Measurements from ENCODE around the gene LYRM2. TPM values are rescaled to one million over a fixed set of nuclear protein-coding genes. Genes with fewer than 3 reads are reported as not detected.
"Not testable (repeated sequence)": the region's sequence is repeated elsewhere in the genome, so short reads cannot be mapped to it uniquely, and the experiment has no call there.

LYRM2 gene
- total RNA-seq, 1 donor from 2014 or later, result 30.2 TPM

DNA sequence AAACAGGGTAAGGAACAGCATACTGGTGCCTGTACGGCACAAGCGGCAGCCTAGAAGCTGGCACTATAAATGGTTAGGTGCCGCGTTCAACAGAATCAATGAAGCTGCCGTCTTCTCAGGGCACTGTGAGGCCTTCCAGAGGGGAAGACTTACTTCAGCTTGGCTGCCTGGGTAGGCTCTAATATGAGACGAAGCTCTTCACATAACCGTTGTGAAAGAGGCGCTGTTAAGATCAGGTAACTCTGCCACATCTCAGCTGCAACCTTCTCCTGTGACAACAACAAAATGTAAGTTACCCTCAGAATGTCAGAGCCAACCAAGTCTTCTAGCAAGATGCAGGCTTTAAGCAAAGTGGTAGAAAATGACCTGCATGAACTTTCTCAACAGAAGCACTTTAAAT is 12.0 kb upstream of the LYRM2 start:
- DNase-seq, result no peak
- Mint-ChIP-seq H3K27me3 (ENCODE audit: unreplicated experiment) (no peaks in the 10 kb centered on the region), H3K9me3 (ENCODE audit: unreplicated experiment) (no peaks in the 10 kb centered on the region), H3K4me3 (ENCODE audit: unreplicated experiment) (no peak overlapping the region), H3K27ac (ENCODE audit: unreplicated experiment) (no peak overlapping the region), H3K36me3 (ENCODE audit: unreplicated experiment) (no peaks in the 10 kb centered on the region), H3K4me1 (ENCODE audit: low read depth, unreplicated experiment) (no peaks in the 10 kb centered on the region)
- TF ChIP-seq, protein P1, sequence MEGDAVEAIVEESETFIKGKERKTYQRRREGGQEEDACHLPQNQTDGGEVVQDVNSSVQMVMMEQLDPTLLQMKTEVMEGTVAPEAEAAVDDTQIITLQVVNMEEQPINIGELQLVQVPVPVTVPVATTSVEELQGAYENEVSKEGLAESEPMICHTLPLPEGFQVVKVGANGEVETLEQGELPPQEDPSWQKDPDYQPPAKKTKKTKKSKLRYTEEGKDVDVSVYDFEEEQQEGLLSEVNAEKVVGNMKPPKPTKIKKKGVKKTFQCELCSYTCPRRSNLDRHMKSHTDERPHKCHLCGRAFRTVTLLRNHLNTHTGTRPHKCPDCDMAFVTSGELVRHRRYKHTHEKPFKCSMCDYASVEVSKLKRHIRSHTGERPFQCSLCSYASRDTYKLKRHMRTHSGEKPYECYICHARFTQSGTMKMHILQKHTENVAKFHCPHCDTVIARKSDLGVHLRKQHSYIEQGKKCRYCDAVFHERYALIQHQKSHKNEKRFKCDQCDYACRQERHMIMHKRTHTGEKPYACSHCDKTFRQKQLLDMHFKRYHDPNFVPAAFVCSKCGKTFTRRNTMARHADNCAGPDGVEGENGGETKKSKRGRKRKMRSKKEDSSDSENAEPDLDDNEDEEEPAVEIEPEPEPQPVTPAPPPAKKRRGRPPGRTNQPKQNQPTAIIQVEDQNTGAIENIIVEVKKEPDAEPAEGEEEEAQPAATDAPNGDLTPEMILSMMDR (IDR thresholded peaks at IDR 0.05; ENCODE audit: partially characterized antibody, unreplicated experiment), result no peak

DNA sequence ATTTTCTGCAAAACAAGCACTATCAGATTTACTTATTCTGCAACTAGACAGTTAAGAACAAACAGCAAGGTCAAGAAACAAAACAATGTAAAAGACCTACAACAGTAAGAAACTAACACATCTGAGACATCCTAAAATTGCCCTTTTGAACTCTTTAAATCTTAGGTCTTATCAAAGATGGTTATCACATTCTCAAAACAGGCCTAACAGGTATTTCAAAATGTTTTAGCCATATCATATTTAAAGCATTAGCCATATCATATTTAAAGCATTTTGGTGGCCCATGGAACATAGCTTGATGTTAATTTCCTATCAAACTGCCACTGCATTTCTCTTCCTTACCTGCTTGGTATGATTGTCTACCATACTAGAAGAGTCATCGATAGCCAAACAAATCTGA is 11.1 kb upstream of the LYRM2 start:
- H3K4me3 Mint-ChIP-seq (ENCODE audit: unreplicated experiment), result no peak overlapping the region
- no peak overlapping the region for H3K27ac Mint-ChIP-seq (ENCODE audit: unreplicated experiment)
- H3K36me3 Mint-ChIP-seq (ENCODE audit: unreplicated experiment), result no peaks in the 10 kb centered on the region

DNA sequence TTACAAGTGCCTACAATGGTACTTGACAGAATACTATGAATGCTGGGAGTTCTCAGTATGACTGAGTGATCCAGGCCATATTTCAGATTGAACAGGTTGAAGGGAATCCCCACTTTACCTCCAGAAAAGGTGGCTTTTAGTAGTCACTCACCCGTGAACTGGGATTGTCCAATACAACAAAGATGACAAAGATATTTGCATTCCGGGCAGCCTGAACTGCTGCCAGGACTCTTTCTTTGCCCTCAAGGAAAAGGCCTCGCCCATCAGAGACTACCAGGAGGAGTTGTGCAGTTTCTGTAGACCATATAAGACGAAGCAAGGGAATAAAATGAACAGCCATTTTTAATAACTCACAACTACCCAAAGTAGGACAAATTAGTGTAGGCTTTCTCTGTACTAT is 6.3 kb upstream of the LYRM2 start:
- no peaks in the 10 kb centered on the region for H3K4me1 Mint-ChIP-seq (ENCODE audit: low read depth, unreplicated experiment)
- no peaks in the 10 kb centered on the region for H3K9me3 Mint-ChIP-seq (ENCODE audit: unreplicated experiment)
- H3K4me3 Mint-ChIP-seq (ENCODE audit: unreplicated experiment), result no peak overlapping the region
- H3K27me3 Mint-ChIP-seq (ENCODE audit: unreplicated experiment), result peaks cover 3% of the 10 kb centered on the region
- DNase-seq, result no peak
- no peaks in the 10 kb centered on the region for H3K36me3 Mint-ChIP-seq (ENCODE audit: unreplicated experiment)
- TF ChIP-seq, protein P1 (IDR thresholded peaks at IDR 0.05; ENCODE audit: partially characterized antibody, unreplicated experiment), result no peak
- H3K27ac Mint-ChIP-seq (ENCODE audit: unreplicated experiment), result no peak overlapping the region

More for the DNA sequence above, 11.1 kb upstream of the LYRM2 start:
- TF ChIP-seq, protein P1 (IDR thresholded peaks at IDR 0.05; ENCODE audit: partially characterized antibody, unreplicated experiment), result no peak
- no peaks in the 10 kb centered on the region for H3K27me3 Mint-ChIP-seq (ENCODE audit: unreplicated experiment)
- DNase-seq, result no peak
- no peaks in the 10 kb centered on the region for H3K9me3 Mint-ChIP-seq (ENCODE audit: unreplicated experiment)
- H3K4me1 Mint-ChIP-seq (ENCODE audit: low read depth, unreplicated experiment), result no peaks in the 10 kb centered on the region

DNA sequence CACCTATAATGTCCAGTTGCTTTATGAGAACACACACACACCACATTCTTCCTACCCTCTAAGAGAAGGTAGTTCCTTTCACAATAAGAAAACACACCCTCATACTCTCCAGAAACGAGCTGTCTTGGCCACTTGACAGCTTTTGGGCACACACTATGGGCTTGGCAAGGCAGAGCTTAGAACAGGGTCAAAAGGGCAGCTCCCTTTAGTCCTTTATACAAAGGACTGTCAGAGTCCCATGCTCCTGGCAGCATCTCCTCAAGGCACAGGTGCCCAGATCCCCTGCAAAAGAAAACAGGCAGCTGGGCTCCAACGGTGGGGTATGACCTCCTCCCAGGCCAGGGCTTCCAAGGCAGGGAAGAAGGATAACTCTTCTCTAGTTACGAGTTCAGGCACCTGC is 4.9 kb upstream of the LYRM2 start:
- H3K4me1 Mint-ChIP-seq (ENCODE audit: low read depth, unreplicated experiment), result peaks cover 5% of the 10 kb centered on the region
- H3K9me3 Mint-ChIP-seq (ENCODE audit: unreplicated experiment), result no peaks in the 10 kb centered on the region
- no peak overlapping the region for H3K27ac Mint-ChIP-seq (ENCODE audit: unreplicated experiment)
- H3K4me3 Mint-ChIP-seq (ENCODE audit: unreplicated experiment), result no peak overlapping the region
- TF ChIP-seq, protein P1 (IDR thresholded peaks at IDR 0.05; ENCODE audit: partially characterized antibody, unreplicated experiment), result no peak
- no peak for DNase-seq
- no peaks in the 10 kb centered on the region for H3K36me3 Mint-ChIP-seq (ENCODE audit: unreplicated experiment)
- peaks cover 3% of the 10 kb centered on the region for H3K27me3 Mint-ChIP-seq (ENCODE audit: unreplicated experiment)

DNA sequence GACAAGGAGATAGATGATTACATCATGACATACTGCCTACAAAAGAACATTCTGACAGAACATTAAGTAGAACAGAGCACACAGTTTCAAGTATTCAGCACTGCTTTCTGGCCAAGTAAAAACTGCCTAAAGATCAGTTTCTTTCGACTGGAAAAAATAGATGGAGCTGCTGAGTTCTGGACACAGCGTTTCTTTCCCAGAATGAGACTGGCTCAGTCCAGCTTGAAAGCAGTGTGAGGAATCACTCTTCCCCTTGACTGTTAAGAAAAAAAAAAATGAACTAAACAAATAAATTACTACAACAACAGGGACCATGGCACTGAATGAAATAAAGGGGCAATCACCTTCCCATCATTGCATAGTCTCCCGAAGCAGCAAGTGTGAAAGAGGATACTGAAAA is 4.4 kb upstream of the LYRM2 start:
- TF ChIP-seq, protein P1 (IDR thresholded peaks at IDR 0.05; ENCODE audit: partially characterized antibody, unreplicated experiment), result no peak
- no peak for DNase-seq
- Mint-ChIP-seq H3K9me3 (ENCODE audit: unreplicated experiment) (no peaks in the 10 kb centered on the region), H3K36me3 (ENCODE audit: unreplicated experiment) (no peaks in the 10 kb centered on the region), H3K4me3 (ENCODE audit: unreplicated experiment) (no peak overlapping the region), H3K27me3 (ENCODE audit: unreplicated experiment) (peaks cover 3% of the 10 kb centered on the region), H3K27ac (ENCODE audit: unreplicated experiment) (no peak overlapping the region), H3K4me1 (ENCODE audit: low read depth, unreplicated experiment) (peaks cover 5% of the 10 kb centered on the region)

DNA sequence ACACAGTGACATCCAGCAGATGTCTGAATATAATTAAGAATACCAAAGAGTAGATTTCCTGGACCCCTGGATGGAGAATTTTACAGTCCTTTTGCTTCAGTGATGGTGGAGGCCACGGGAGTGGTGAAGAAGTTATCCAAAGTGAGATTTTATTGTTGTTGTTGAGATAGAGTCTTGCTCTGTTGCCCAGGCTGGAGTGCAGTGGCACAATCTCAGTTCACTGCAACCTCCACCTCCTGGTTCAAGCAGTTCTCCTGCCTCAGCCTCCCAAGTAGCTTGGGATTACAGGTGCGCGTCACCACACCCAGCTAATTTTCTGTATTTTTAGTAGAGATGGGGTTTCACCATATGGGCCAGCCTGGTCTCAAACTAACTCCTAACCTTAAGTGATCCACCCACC is 3.0 kb upstream of the LYRM2 start:
- not testable (repeated sequence) for H3K27ac Mint-ChIP-seq (ENCODE audit: unreplicated experiment); H3K4me3 Mint-ChIP-seq (ENCODE audit: unreplicated experiment); H3K36me3 Mint-ChIP-seq (ENCODE audit: unreplicated experiment); H3K9me3 Mint-ChIP-seq (ENCODE audit: unreplicated experiment); DNase-seq; H3K27me3 Mint-ChIP-seq (ENCODE audit: unreplicated experiment); H3K4me1 Mint-ChIP-seq (ENCODE audit: low read depth, unreplicated experiment)
